GM18505 (cell line): ENCODE data around the gene SLX9.

ENCODE experiments used
- ATAC-seq: cut with Tn5 transposase; IDR thresholded peaks from one replicate; pipeline ENCODE4 v1.9.1; 2021; ENCODE audit not compliant: unreplicated experiment
- POLR2A ChIP-seq: IDR thresholded peaks from 4 replicates; pipeline ENCODE4 v1.6.1; 2011; ENCODE audit warnings: borderline replicate concordance; ENCODE audit not compliant: insufficient read depth, insufficient read length; ENCODE audit errors: extremely low read depth

Gene SLX9

DNA sequence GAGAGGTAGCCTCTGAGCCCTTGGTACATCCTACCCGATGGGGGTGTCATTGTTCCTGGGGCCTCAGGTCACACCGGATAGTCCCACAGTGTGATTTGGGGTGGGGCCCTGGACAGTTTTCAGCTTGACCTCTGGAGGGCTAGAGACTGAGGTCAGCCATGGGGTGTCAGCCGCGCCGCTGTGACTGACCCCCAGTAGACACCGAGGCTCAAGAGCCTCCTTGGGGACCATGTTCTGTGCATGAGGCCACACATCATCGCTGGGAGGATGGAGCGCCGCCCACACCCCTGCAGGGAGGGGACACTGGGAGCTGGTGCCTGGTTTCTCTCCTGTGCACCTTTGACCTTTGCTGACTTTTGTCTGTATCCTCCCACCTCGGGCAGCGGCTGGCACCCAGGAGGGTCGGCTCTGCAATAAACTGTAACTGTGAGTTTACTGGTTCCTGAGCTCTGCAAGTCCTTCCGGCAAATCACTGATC lies 41.8 kb upstream of the SLX9 start:
- no peak for ATAC-seq

GRCh38 chr21:44898851-44899767 lies 40.7 kb upstream of the SLX9 start:
- no peak for TF ChIP-seq POLR2A
- no peak for ATAC-seq

More for the DNA sequence above, 41.8 kb upstream of the SLX9 start:
- no peak for TF ChIP-seq POLR2A

- TF ChIP-seq POLR2A, result no peak
- ATAC-seq, result no peak
Observed at GRCh38 chr21:44899768-44900558, 39.9 kb upstream of the SLX9 start.

DNA sequence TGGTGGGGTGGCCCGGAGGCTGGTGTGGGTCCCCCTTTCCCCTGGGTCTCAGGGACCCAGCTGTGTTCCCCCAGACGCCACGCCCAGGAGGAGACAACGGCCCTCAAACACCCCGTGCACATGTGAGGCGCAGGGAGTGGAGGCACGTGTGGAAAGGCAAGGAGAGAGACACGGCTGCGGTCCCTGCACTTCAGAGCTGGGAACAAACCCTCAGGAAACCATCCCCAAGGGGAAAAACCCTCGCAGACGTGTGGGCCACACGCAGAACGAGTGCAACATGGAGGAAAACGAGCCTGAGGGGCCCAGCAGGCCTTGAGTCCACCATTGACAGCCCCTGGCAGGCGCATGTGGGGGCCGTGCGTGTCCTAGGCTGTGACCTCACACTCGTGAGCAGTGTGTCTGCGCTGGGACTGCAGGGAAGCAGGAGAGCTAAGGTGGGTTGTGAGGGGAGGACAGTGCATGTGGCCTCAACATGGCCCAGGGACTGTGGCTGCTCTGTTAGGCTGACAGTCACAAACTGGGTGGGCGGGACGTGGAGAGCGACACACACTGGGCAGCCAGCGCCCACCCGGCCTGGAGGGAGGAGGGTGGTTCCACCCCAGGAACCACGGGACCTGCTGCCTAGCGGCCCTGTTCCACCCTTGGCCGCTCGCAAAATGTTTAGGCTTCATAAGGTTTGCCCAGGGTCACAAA lies 39.1 kb upstream of the SLX9 start:
- no peak for ATAC-seq
- no peak for TF ChIP-seq POLR2A

GRCh38 chr21:44901391-44902074 lies 38.3 kb upstream of the SLX9 start:
- no peak for ATAC-seq
- no peak for TF ChIP-seq POLR2A

DNA sequence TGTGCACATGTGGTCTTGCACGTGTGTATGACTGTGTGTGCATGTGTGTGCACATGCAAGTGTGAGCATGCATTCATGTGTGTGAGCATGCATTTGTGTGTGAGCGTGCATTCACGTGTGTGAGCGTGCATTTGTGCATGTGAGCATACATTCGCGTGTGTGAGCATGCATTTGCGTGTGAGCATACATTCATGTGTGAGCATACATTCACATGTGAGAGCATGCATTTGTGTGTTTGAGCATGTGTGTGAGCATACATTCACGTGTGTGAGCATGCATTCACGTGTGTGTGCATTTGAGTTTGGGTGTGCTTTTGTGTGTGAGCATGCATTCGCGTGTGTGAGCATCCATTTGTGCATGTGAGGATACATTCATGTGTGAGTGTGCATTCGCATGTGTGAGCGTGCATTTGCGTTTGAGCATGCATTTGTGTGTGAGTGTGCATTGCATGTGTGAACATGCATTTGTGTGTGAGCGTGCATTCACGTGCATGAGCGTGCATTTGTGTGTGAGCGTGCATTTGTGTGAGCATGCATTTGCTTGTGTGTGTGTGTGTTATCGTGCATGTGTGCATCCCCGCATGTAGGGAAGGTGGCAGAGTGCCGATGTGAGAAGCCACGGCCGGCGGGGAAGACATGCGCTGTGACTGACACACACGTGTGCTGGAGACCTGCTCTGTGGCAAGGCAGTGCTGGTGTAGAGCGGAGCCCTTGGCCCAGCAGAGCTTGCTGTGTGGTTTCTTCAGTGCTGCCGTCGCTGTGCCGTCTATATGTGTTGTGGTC lies 37.4 kb upstream of the SLX9 start:
- TF ChIP-seq POLR2A, result no peak
- no peak for ATAC-seq

DNA sequence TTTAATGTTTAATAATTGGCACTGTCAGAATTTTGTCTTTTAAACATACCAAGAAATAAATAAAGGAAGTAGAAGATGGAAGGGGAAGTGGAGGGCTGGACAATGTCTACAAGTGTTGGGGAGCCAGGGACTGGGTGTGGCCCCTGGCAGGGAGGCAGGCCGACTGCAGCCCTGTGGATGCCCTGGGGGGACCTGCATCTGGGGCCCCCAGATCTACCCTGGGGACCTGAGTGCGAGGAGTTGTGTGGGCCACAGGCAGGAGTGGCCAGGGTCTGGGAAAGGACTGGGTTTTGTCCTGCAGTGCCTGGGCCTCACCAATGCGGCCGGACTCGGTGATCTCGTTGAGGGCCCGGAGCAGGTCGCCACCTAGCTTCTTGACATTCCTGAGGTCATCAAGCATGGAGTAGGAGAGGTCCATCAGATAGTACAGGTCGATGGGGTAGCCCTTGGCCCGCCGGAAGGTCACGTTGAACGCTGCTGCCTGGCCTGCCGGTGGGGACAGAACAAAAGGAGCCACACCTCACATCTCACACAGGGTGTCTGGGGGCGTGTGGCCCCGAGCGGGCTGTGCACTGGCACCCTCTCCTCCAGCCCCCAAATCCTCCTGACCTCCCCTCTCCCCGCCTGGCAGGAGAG lies 36.7 kb upstream of the SLX9 start:
- TF ChIP-seq POLR2A, result no peak
- no peak for ATAC-seq

GRCh38 chr21:44903689-44904088 lies 36.1 kb upstream of the SLX9 start:
- no peak for TF ChIP-seq POLR2A
- ATAC-seq, result no peak

GRCh38 chr21:44904141-44904923 lies 35.5 kb upstream of the SLX9 start:
- no peak for TF ChIP-seq POLR2A
- no peak for ATAC-seq

- no peak for ATAC-seq
- no peak for TF ChIP-seq POLR2A
Observed at GRCh38 chr21:44905016-44905727, 34.7 kb upstream of the SLX9 start.
